Subcutaneous adipose tissue (tissue), 4 donors: ENCODE results near the gene SUN5. TPM values are rescaled to one million over a fixed set of nuclear protein-coding genes. Genes with fewer than 3 reads are reported as not detected.

Experiments
- total RNA-seq, 4 donors: library from RNA; depleted of rRNA; stranded (reverse); fragments of >200 nt; gene quantifications; one replicate each; pipeline ENCODE4 v1.1.0, GENCODE V29; 2016
- TF ChIP-seq, protein P1 (sequence below): fragments of 450-650 bp; IDR thresholded peaks from one replicate; pipeline ENCODE4 v1.5.1; 2016; ENCODE audit warnings: low read depth, mild to moderate bottlenecking, control low read depth, antibody characterized with exemption, moderate library complexity

Gene SUN5
- total RNA-seq, 4 donors from 2014 or later: not detected

GRCh38 chr20:33002087-33002808 lies 2.0 kb downstream of the SUN5 start:
- TF ChIP-seq, protein P1, sequence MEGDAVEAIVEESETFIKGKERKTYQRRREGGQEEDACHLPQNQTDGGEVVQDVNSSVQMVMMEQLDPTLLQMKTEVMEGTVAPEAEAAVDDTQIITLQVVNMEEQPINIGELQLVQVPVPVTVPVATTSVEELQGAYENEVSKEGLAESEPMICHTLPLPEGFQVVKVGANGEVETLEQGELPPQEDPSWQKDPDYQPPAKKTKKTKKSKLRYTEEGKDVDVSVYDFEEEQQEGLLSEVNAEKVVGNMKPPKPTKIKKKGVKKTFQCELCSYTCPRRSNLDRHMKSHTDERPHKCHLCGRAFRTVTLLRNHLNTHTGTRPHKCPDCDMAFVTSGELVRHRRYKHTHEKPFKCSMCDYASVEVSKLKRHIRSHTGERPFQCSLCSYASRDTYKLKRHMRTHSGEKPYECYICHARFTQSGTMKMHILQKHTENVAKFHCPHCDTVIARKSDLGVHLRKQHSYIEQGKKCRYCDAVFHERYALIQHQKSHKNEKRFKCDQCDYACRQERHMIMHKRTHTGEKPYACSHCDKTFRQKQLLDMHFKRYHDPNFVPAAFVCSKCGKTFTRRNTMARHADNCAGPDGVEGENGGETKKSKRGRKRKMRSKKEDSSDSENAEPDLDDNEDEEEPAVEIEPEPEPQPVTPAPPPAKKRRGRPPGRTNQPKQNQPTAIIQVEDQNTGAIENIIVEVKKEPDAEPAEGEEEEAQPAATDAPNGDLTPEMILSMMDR: no peak

GRCh38 chr20:33000802-33001466 lies 3.3 kb downstream of the SUN5 start:
- TF ChIP-seq, protein P1: no peak

- TF ChIP-seq, protein P1: no peak
Observed at GRCh38 chr20:32999603-33000250, 4.5 kb downstream of the SUN5 start.

- TF ChIP-seq, protein P1: no peak
Observed at GRCh38 chr20:32997431-32997830, 6.8 kb downstream of the SUN5 start.

- TF ChIP-seq, protein P1: no peak
Observed at GRCh38 chr20:32995802-32996201, 8.4 kb downstream of the SUN5 start.

DNA sequence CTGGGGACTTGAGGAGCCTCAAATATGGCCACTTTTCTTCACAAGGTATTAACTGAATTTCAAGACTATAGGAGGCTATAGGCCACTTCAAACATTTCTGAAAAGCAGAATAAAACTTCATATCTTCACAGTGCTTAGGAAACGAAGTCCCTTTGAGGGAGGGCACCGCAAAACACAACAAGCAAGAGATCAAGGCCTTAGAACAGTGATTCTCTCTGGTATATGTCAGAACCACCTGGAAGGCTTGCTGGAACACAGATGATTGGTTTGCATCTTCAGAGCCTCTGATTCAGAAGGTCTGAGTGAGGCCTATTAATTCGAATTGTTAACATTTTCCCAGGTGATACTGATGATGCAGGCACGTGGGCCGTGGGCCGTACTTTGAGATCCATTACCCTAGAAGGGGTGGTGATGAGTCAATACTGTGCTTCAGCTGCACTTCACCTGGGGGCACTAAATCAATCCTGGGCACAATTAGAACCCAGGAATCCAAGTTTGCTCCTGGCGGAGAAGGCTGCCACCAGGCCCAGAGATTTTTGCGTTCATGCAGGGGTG lies 10.7 kb downstream of the SUN5 start:
- TF ChIP-seq, protein P1: no peak
